HG03159 (cell line): ENCODE data around the gene PABPN1L.
"Not testable (repeated sequence)": the region's sequence is repeated elsewhere in the genome, so short reads cannot be mapped to it uniquely, and the experiment has no call there.

Experiments used
- ATAC-seq: cut with Tn5 transposase; IDR thresholded peaks from one replicate; pipeline ENCODE4 v1.9.1; 2021; ENCODE audit warnings: mild to moderate bottlenecking, moderate library complexity; ENCODE audit not compliant: unreplicated experiment

PABPN1L gene

GRCh38 chr16:88833086-88833485 lies 33.4 kb downstream of the PABPN1L start:
- no peak for ATAC-seq

GRCh38 chr16:88831838-88832237 lies 34.6 kb downstream of the PABPN1L start:
- ATAC-seq: no peak

- ATAC-seq: no peak
Measured at GRCh38 chr16:88830783-88831182, 35.7 kb downstream of the PABPN1L start.

GRCh38 chr16:88830258-88830657 lies 36.2 kb downstream of the PABPN1L start:
- ATAC-seq: no peak

- no peak for ATAC-seq
Measured at GRCh38 chr16:88828711-88829110, 37.7 kb downstream of the PABPN1L start.

GRCh38 chr16:88827727-88828126 lies 38.7 kb downstream of the PABPN1L start:
- no peak for ATAC-seq

GRCh38 chr16:88826070-88826840 lies 40.2 kb downstream of the PABPN1L start:
- ATAC-seq: no peak

GRCh38 chr16:88825146-88825545 lies 41.3 kb downstream of the PABPN1L start:
- ATAC-seq: no peak

GRCh38 chr16:88824256-88825077 lies 42.0 kb downstream of the PABPN1L start:
- ATAC-seq: no peak

GRCh38 chr16:88823646-88824045 lies 42.8 kb downstream of the PABPN1L start:
- not testable (repeated sequence) for ATAC-seq

- no peak for ATAC-seq
Measured at GRCh38 chr16:88822281-88823040, 44.0 kb downstream of the PABPN1L start.

GRCh38 chr16:88821168-88821850 lies 45.2 kb downstream of the PABPN1L start:
- ATAC-seq: no peak

GRCh38 chr16:88820385-88821025 lies 46.0 kb downstream of the PABPN1L start:
- no peak for ATAC-seq

GRCh38 chr16:88819126-88819525 lies 47.3 kb downstream of the PABPN1L start:
- ATAC-seq: no peak

- no peak for ATAC-seq
Measured at GRCh38 chr16:88818575-88818874, 47.9 kb downstream of the PABPN1L start.

GRCh38 chr16:88817785-88818574 lies 48.5 kb downstream of the PABPN1L start:
- ATAC-seq: no peak

GRCh38 chr16:88816736-88817535 lies 49.5 kb downstream of the PABPN1L start:
- no peak for ATAC-seq

GRCh38 chr16:88815901-88816589 lies 50.4 kb downstream of the PABPN1L start:
- no peak for ATAC-seq
